ENCODE measurements around the gene TRAF1.

TRAF1 gene

DNA sequence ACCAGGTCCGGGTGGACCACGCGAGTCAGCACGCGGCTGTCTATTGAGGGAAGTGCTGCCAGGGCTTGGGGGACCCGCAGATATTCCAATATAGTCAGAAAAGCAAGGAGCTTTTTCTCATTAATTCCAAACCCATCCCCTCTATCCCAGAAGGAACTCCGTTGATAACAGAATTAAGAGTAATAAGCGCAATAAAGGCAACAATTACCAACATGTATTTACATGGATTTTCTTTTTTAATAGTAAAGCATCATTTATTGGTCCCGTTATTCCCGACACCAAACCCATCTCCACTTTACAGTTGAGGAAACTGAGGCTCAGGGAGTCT is 57.3 kb downstream of the TRAF1 start:
- DNase-seq (ENCODE audit: low read depth), result no peak

DNA sequence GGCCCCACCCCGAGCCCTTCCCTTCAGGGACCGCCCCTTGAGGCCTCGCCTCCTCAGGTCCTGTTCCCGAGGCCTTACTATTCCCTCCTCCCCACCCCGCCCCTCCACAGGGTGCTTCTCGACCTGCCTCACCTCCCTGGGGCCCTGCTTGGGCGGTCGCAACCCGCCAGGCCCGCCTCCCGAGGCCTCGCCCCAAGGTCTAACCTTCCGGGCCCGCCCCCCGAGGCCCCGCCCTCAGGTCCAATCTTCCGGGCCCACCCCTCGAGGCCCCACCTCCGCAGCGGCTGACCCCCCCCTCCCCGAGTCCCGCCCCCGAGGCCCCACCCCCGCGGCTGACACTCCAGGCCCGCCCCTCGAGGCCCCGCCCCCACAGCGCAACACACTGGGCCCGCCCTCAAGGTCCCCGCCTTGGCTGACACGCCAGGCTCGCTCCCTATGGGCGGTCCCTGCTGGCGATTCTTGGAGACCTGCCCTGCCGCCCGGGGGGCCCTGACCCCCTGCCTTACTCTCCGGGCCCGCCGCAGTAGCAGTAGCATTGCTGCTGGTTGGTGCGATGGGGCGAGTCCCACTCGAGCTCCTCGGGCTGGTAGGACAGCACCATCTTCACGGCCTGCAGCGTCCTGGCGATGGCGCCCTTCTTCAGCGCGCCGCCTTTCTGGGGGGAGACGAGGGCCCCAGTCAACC is 57.8 kb downstream of the TRAF1 start:
- DNase-seq (ENCODE audit: low read depth), result peak; percentile 95

- peak; percentile 85 for DNase-seq (ENCODE audit: low read depth)
These were observed 58.3 kb downstream of the TRAF1 start for GRCh38 chr9:120868339-120868675.

GRCh38 chr9:120867676-120868338 is 58.8 kb downstream of the TRAF1 start:
- no peak for DNase-seq (ENCODE audit: low read depth)

DNA sequence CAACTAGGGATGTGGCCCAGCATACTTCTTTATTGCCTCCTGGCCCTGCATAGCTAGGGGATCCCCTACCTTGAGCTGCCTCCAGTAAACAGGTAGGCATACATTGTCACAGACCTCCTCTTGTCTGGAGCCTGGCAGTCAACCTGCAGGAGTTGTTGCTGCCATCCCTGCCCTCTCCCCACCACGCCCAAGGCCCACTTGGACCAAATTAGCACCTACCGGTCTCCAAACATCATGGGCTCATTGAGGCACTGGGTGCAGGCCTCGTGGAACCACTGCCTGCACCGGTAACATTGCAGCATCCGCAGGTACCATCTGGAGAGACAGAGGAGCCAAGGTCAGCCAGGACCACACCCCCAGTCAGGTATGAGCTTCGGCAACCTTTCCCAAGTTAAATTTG is 59.9 kb downstream of the TRAF1 start:
- no peak for DNase-seq (ENCODE audit: low read depth)

GRCh38 chr9:120865809-120866208 is 60.8 kb downstream of the TRAF1 start:
- DNase-seq (ENCODE audit: low read depth), result no peak

DNA sequence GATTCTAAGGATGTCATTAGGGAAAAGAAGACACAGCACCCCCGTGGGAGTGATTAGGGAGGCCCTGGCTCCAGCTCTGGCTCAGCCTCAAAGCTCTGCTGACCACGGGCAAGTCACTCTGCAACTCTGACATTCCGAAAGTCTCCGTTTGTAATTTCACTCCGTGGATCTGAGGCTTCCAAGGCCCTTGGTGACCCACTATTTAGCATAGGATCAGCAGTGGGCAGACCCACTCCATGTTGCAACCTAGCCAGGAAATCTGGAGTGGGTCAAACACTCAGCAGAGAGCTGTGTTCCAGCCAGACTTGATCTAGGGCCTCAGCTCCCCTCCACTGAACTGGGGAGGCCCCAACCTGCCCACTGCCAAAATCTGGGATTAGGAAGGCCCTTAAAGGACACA is 61.4 kb downstream of the TRAF1 start:
- DNase-seq (ENCODE audit: low read depth), result no peak

DNA sequence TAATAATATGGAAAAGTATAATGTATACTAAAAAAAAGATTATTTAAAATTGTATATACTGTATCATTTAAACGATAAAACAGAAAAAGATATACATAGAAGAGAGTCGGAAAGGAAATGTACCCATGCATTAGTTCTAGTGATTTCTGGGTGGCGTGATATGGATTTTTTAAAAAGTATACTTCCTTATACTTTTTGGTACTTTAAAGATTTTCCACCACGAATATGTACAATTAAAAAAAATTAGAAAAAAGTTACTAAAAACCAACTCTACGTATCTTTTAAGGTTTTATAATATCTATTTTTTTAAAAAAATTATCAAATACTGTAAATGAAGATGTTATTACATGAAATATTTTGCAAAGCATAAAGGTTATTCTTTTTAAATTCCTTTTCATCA is 61.9 kb downstream of the TRAF1 start:
- DNase-seq (ENCODE audit: low read depth), result no peak

- no peak for DNase-seq (ENCODE audit: low read depth)
These were observed 62.8 kb downstream of the TRAF1 start for GRCh38 chr9:120863833-120864232.

DNA sequence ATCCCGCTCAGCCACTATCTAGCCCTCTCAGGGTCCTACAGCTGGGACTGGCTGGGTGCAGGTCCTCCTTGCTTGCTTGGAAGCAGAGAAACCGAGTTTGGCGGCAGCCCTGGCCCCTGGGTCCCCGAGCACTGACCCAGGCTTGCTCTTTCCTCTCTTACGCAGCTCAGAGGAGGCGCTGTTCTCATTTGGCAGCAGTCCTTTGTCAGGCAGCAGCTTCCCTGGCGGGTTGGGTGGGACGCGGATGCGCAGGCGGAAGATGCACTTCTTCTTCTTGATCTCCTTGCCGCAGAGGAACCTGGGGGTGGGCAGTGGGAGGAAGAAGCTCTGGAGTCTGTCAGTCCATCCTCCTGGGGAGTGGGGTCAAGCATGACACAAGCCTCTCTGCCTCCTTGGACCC is 64.1 kb downstream of the TRAF1 start:
- DNase-seq (ENCODE audit: low read depth), result no peak

- no peak for DNase-seq (ENCODE audit: low read depth)
These were observed 64.7 kb downstream of the TRAF1 start for GRCh38 chr9:120861935-120862334.

DNA sequence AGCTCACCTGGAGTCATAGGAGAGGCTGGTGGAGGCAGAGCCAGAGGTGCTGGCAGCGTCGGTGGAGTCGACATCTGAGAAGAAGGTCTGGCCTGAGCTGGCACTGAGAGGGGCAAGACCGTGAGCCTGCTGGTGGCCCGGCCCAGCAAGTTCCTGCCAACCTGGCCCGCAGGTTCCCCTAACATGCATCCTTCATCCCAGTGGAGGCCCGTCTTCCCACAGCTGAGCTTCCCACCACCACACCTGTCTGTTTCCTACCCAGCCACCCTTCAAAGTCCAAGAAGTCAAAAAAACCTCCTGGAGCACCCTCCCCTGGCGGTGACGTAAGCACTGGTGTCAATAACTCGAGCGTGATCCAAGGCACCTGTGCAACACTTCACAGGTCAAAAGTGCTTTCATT is 66.5 kb downstream of the TRAF1 start:
- DNase-seq (ENCODE audit: low read depth), result no peak

DNA sequence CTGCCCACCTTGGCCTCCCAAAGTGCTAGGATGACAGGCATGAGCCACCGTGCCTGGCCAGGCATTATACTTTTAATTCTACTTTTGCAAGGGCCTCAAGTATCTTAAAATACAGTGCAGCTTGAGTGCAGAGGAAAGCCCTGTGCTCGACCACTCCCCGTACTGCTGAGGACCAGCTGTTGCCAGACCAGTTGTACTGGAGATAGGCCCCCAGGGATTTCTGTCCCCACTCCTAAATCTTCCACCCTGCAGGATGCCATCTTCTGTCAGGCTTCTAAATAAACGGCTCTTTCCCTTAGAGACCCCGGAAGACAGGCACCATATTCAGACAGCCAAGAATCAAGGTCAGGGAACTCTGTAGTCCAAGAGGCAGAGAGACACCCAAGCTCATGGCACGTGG is 67.2 kb downstream of the TRAF1 start:
- no peak for DNase-seq (ENCODE audit: low read depth)

DNA sequence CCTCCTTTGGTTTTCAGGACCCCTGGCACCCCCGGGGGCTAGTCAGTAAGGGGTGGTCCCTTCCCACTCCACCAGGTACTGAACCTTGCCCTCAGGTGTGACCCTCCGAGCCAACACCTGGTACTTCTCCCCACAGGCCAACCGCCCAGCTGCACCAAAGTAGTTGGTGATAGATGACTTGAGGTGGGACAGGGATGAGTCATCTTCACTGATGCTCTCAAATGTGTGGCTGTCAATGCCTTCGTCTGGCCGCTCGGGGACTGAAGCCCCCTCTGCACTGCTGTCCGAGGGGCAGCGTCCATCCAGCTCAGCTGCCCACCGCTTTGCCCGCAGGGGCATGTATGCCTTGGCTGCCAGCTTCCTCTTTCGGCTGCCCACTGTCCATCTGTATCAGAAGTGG is 68.7 kb downstream of the TRAF1 start:
- DNase-seq (ENCODE audit: low read depth), result no peak

- DNase-seq (ENCODE audit: low read depth), result no peak
These were observed 69.1 kb downstream of the TRAF1 start for GRCh38 chr9:120857481-120857880.

GRCh38 chr9:120856700-120857099 is 69.9 kb downstream of the TRAF1 start:
- DNase-seq (ENCODE audit: low read depth), result no peak

DNA sequence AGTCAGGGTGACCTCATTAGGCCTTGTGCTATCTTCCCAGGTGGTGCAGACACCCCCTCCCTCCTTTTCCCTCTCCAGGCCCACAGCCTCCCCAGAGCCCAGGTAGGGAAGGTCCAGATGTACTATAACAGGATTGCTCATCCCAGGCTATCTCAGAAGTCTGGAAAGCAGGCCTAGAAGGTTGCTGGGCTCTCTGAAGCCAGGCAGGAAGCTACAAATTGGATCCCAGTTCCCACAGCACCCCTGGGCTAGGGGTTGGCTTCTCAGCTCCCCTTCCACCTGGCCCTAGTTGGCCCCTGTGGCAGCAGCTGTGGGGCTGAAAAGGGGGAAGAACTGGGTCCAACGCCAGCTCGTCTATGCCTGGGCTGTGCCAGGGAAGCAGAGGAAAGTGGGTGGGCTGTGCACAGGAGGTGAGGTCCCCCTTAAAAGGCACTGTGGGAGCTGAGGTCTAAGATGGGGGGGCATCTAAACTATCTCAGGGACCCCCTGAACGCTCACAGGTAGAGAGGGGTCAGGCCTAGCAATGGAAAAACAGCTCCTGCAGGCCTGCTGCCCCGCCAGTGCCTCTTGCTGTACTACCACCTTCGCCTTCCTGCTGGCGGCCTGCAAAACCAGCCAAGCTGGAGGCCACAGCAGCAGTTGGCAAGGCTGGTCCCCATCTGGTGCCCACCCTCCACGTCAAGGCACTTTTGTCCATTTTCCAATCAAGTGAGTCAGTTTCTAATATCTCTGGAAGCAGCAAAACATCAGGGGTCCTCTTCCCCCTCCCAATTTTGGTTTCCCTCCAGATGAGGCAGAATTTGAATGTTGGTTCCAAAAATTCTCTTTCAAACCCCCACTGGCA is 70.5 kb downstream of the TRAF1 start:
- no peak for DNase-seq (ENCODE audit: low read depth)

GRCh38 chr9:120854596-120855327 is 71.8 kb downstream of the TRAF1 start:
- no peak for DNase-seq (ENCODE audit: low read depth)

GRCh38 chr9:120853198-120853597 is 73.4 kb downstream of the TRAF1 start:
- DNase-seq (ENCODE audit: low read depth), result no peak

Measured in fibroblast of gingiva (primary cell).